T-cell (primary cell): ENCODE data around the gene HIF1A. TPM values are rescaled to one million over a fixed set of nuclear protein-coding genes. Genes with fewer than 3 reads are reported as not detected.

Experiments used
- ATAC-seq, 4 experiments: fragments of 200-7000 bp in 3 of 4; fragments of 150-1000 bp in 1 of 4; cut with Tn5 transposase; replicated peaks in 1 of 4; 1 replicate in 3 of 4; 2 replicates in 1 of 4; pipeline ENCODE4 v1.10.0; 2021; ENCODE audit warnings: moderate library complexity in 3 of 4, mild to moderate bottlenecking in 2 of 4, moderate number of reproducible peaks in 1 of 4
- CTCF ChIA-PET, 2 donors: fragments of 300-600 bp; sonication (Branson Sonifier 250); formaldehyde crosslinking; loops; one replicate each; lab custom pipeline; 2022; ENCODE audit warnings: antibody characterized with exemption in 2 of 2; lab: Charles Lee
- POLR2A ChIA-PET, 2 donors: fragments of 300-600 bp; sonication (Branson Sonifier 250); formaldehyde crosslinking; loops; one replicate each; lab custom pipeline; 2022; ENCODE audit warnings: antibody characterized with exemption in 2 of 2; lab: Charles Lee
- DNase-seq, 35 experiments: peaks; one replicate each; pipeline versions ENCODE4 v3.0.0 to v3.0.0-alpha.2; 2013 to 2023
- H3K27ac ChIP-seq: one replicate; pipeline ENCODE4 v1.5.1; 2013; ENCODE audit warnings: low read length
- H3K27me3 ChIP-seq, 2 experiments: replicated peaks in 1 of 2; 1 replicate in 1 of 2; 2 replicates in 1 of 2; pipeline versions ENCODE4 v1.6.1 to v1.7.0; 2013; ENCODE audit warnings: low read length in 1 of 2, mixed read lengths in 1 of 2; ENCODE audit not compliant: control insufficient read depth in 2 of 2, insufficient read depth in 2 of 2; ENCODE audit errors: extremely low read depth in 1 of 2
- H3K36me3 ChIP-seq, 2 donors: 1 replicate in 1 of 2; 2 replicates in 1 of 2; pipeline versions ENCODE4 v1.6.1 to v1.7.0; 2013; ENCODE audit warnings: low read length in 1 of 2; ENCODE audit not compliant: control insufficient read depth in 2 of 2, insufficient read depth in 1 of 2; ENCODE audit errors: extremely low read depth in 1 of 2
- H3K4me1 ChIP-seq, 2 experiments: 1 replicate in 1 of 2; 2 replicates in 1 of 2; pipeline versions ENCODE4 v1.6.1 to v1.7.0; 2013; ENCODE audit warnings: low read length in 2 of 2, mixed read lengths in 1 of 2; ENCODE audit not compliant: insufficient read depth in 2 of 2, control insufficient read depth in 1 of 2; ENCODE audit errors: extremely low read depth in 1 of 2
- H3K4me3 ChIP-seq, 2 donors: 1 replicate in 1 of 2; 2 replicates in 1 of 2; pipeline versions ENCODE4 v1.5.1 to v1.7.0; 2013; ENCODE audit warnings: mild to moderate bottlenecking in 2 of 2, low read length in 1 of 2, moderate library complexity in 1 of 2; ENCODE audit not compliant: control insufficient read depth in 1 of 2; ENCODE audit errors: extremely low read depth in 1 of 2
- H3K9me3 ChIP-seq: 2 replicates; pipeline ENCODE4 v1.7.0; 2013
- H3K27ac Mint-ChIP-seq, 2 donors: one replicate each; pipeline ENCODE4 v1.8.0; 2020 to 2021; ENCODE audit warnings: mild to moderate bottlenecking in 2 of 2, mixed read lengths in 2 of 2
- H3K27me3 Mint-ChIP-seq, 2 donors: one replicate each; pipeline ENCODE4 v1.8.0; 2021 to 2022; ENCODE audit warnings: mixed read lengths in 2 of 2
- H3K36me3 Mint-ChIP-seq: one replicate; pipeline ENCODE4 v1.8.0; 2021; ENCODE audit warnings: mixed read lengths
- H3K4me1 Mint-ChIP-seq, 3 donors: one replicate each; pipeline ENCODE4 v1.8.0; 2020 to 2022; ENCODE audit warnings: mixed read lengths in 3 of 3, mild to moderate bottlenecking in 1 of 3
- H3K4me3 Mint-ChIP-seq, 3 donors: one replicate each; pipeline ENCODE4 v1.8.0; 2020 to 2022; ENCODE audit warnings: mild to moderate bottlenecking in 3 of 3, mixed read lengths in 3 of 3, moderate library complexity in 3 of 3
- H3K9me3 Mint-ChIP-seq, 3 donors: one replicate each; pipeline ENCODE4 v1.8.0; 2020 to 2022; ENCODE audit warnings: mixed read lengths in 3 of 3
- WGBS: methylation state at CpG from one replicate; pipeline ENCODE4 v1.1.5; 2013; ENCODE audit warnings: missing lambda C conversion rate; ENCODE audit not compliant: insufficient coverage; 5-methylcytosine and 5-hydroxymethylcytosine counted together
- total RNA-seq, 35 experiments: library from RNA in 6 of 35; stranded (reverse) in 6 of 35; fragments of 120-200 nt in 1 of 35; gene quantifications; one replicate each; pipeline versions ENCODE4 v1.2.1 to v1.2.4 and lab custom pipeline; 2013 to 2026

Gene HIF1A
- total RNA-seq, 5 donors from 2014 or later (not counting 1 experiment from before 2014, with no cell fraction given), result 80.2 to 200 (median 87.8) TPM

DNA sequence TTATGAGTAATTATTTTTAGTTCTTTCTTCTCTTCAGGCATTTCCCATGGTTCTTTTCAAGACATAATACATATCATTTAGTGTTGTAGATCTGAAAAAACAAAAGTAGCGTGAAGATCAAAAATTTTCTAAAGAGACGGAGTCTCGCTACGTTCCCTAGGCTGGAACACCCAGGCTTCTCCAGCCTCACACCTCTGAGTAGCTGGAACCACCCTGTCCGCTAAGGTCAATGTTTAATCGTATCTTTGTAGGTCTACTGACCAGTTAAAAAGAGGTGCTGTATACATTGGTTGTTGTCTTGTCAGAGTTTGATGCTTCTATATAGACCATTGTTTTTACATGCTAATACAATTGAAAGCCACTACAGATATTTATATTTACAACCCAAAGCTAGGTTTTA is 1.3 kb upstream of the HIF1A start:
- Histone ChIP-seq H3K9me3 (no peaks in the 10 kb centered on the region), H3K4me1 (peaks cover 17 to 37% of the 10 kb centered on the region in 2 experiments), H3K36me3 (no peaks in the 10 kb centered on the region), H3K4me3 (no peak overlapping the region), H3K27me3 (no peaks in the 10 kb centered on the region), H3K27ac (peak overlapping the region; percentile 80)
- no peaks in the 10 kb centered on the region for H3K27me3 Mint-ChIP-seq
- H3K4me1 Mint-ChIP-seq, result peaks cover 50 to 55% (median 53%) of the 10 kb centered on the region in 3 donors
- ChIA-PET CTCF (interaction anchor here in 1 of 2 donors (1.6 kb wide), 1 partner anchor 23 kb away, joined by 4 read pairs; no protein-coding TSS in a partner anchor), POLR2A (interaction anchor here (0.7 to 1.6 kb wide), 2 partner anchors 19 to 25 kb away, joined by 3 read pairs; no protein-coding TSS in a partner anchor)
- no peak for DNase-seq
- H3K9me3 Mint-ChIP-seq, result peaks cover 0 to 10% (median 0%) of the 10 kb centered on the region in 3 donors
- no peak for ATAC-seq
- no CpG with 5 or more reads among the region's 6 CpGs for WGBS
- H3K27ac Mint-ChIP-seq, result peak overlapping the region; percentile 98 to 99
- H3K36me3 Mint-ChIP-seq, result peaks cover 5% of the 10 kb centered on the region
- peak overlapping the region; percentile 93 to 99 (median 97) for H3K4me3 Mint-ChIP-seq

DNA sequence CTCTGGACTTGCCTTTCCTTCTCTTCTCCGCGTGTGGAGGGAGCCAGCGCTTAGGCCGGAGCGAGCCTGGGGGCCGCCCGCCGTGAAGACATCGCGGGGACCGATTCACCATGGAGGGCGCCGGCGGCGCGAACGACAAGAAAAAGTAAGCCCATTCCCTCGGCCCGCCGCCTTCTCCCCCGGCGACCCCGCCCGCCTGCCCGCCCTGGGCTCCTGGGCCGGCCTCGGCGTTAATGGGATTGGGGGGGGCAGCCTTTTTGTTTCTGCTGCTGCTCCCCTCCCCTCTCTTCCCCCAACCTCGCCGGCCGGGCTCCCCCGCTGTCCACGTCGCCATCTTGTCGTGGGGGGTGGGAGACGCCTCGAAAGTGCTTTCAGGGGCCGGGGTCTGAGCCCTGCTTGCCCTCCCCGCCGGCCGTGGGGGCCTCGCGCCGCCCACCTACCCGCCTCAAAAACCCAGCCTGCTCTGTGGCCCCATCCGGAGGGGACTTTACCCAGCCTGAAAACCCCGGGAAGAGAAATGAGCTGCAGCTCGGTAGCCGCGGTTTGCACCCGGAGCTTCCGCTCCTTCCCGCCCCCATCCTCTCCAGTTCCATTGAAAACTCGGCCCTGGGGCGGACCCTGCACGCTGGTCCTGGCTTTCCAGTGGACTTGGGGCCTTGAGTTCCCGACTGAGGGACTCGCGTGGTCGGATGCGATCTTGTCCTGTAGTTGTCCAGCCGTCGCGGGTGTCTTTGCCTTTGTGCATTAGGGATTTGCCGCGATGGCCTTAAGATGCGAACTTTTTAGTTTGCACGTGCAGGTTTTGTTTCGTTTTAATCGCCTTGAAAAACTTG is 598 bp downstream of the HIF1A start:
- H3K4me1 Mint-ChIP-seq, result peaks cover 64 to 65% (median 65%) of the 10 kb centered on the region in 3 donors
- no peaks in the 10 kb centered on the region for H3K36me3 ChIP-seq
- no peaks in the 10 kb centered on the region for H3K9me3 ChIP-seq
- peaks cover 0 to 1% (median 0%) of the 10 kb centered on the region in 3 donors for H3K9me3 Mint-ChIP-seq
- ATAC-seq (peak in 3 of 4 experiments; percentile 3 to 5 (median 4)), DNase-seq (peak in 34 of 35 experiments; percentile 12 to 63 (median 28))
- peak overlapping the region; percentile 99 for H3K4me3 ChIP-seq
- peak overlapping the region; percentile 93 to 99 (median 97) for H3K4me3 Mint-ChIP-seq
- WGBS, result 0% methylated on average over 44 of the region's 70 CpGs
- peaks cover 19 to 43% of the 10 kb centered on the region in 2 experiments for H3K4me1 ChIP-seq
- H3K27ac ChIP-seq, result peak overlapping the region; percentile 95
- ChIA-PET POLR2A (interaction anchor here (0.7 to 1.7 kb wide), 5 partner anchors 8 to 220 kb away, joined by 3 to 7 read pairs (median 4); partner anchors contain the start of gene SNAPC1 (in 1 of the 2)), CTCF (interaction anchor here in 1 of 2 donors (0.6 to 1.8 kb wide), 3 partner anchors 24 to 223 kb away, joined by 3 to 9 read pairs (median 4); no protein-coding TSS in a partner anchor)
- no peaks in the 10 kb centered on the region for H3K27me3 ChIP-seq
- H3K36me3 Mint-ChIP-seq, result no peaks in the 10 kb centered on the region
- peak overlapping the region; percentile 93 to 97 for H3K27ac Mint-ChIP-seq
- H3K27me3 Mint-ChIP-seq, result no peaks in the 10 kb centered on the region

DNA sequence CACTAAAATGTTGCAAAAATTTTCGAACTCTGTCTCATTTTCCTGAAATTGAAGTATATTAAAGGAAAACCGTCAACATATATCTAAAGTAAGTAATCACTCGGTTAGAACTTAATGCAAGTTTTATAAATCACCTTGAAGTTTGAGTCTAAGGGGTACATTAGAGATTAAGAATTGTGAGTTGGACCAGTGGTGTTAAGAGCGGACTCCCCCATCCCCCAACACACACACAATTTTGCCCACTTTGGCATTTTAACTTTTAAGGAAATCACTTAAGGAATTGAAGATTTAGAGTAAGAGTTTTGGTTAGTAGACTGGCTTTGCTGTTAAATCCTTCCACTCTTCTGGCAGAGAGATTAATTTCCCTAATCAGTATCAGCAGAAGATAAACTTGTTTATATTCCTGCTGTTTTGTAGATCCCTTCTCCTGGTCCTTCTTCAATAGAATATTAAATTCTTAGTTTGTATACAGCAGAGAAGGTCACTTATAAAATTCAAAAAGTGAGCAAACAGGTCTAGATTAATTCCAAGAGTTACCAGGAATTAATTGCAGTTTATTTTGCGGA is 1.5 kb downstream of the HIF1A start:
- no peaks in the 10 kb centered on the region for H3K9me3 Mint-ChIP-seq
- ChIA-PET POLR2A (interaction anchor here (1.3 to 1.8 kb wide), 3 partner anchors 9 to 65 kb away, joined by 3 to 9 read pairs (median 4); partner anchors contain the start of gene SNAPC1 (in 1 of the 2)), CTCF (interaction anchor here (0.5 to 1.0 kb wide), 3 partner anchors 38 to 415 kb away, joined by 3 read pairs; no protein-coding TSS in a partner anchor)
- no peaks in the 10 kb centered on the region for H3K36me3 Mint-ChIP-seq
- H3K27me3 Mint-ChIP-seq, result no peaks in the 10 kb centered on the region
- H3K4me3 Mint-ChIP-seq, result peak overlapping the region; percentile 93 to 99 (median 97)
- H3K4me1 ChIP-seq, result peaks cover 16 to 36% of the 10 kb centered on the region in 2 experiments
- peak overlapping the region; percentile 99 for H3K4me3 ChIP-seq
- no peaks in the 10 kb centered on the region for H3K27me3 ChIP-seq
- H3K9me3 ChIP-seq, result no peaks in the 10 kb centered on the region
- no CpG with 5 or more reads among the region's 5 CpGs for WGBS
- H3K27ac Mint-ChIP-seq, result peak overlapping the region; percentile 92 to 93
- peaks cover 60 to 62% (median 62%) of the 10 kb centered on the region in 3 donors for H3K4me1 Mint-ChIP-seq
- ATAC-seq, result no peak
- no peaks in the 10 kb centered on the region for H3K36me3 ChIP-seq
- DNase-seq, result no peak
- H3K27ac ChIP-seq, result peak overlapping the region; percentile 95

DNA sequence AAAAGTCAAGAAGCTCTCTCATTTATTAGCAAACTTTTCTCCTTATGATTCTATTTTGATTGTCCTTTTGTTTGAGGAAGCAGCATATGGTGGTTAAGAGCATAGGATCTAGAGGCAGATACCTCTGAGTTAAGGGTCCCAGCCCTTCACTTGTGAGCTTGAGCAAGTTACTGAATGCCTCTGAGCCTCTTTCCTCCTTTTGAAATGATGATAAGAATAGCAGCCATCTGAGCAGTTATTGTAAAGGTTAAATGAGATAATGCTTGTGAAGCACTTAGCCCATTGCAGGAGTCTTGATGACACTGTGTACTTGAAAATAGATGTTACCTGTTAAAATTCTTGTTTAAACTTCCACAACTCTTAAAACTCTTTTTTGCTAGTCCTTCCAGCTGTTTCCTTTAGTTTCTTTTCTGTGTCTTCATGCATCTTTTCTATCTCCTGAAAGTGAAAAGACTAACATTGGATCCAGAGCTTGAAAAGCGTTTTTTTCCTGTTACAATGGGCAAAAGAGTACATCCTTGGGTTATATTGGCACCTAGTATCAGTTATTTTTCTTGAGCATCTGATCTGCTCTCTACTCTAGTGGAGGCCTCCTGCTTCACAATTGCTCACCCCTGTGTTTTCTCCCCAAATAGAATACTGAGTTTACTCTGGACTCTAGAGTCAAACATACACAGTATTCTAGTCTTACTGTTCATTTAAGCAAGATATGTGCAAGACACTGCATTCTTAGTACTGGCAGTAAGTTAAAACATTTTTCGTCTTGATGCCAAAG is 3.1 kb downstream of the HIF1A start:
- H3K36me3 Mint-ChIP-seq, result no peaks in the 10 kb centered on the region
- H3K27me3 ChIP-seq, result no peaks in the 10 kb centered on the region
- H3K27ac ChIP-seq, result no peak overlapping the region
- peaks cover 68 to 73% (median 70%) of the 10 kb centered on the region in 3 donors for H3K4me1 Mint-ChIP-seq
- H3K4me3 Mint-ChIP-seq, result peak overlapping the region; percentile 93 to 99 (median 97)
- no peaks in the 10 kb centered on the region for H3K9me3 Mint-ChIP-seq
- H3K9me3 ChIP-seq, result no peaks in the 10 kb centered on the region
- H3K27ac Mint-ChIP-seq, result peak overlapping the region; percentile 79 to 92
- no peaks in the 10 kb centered on the region for H3K27me3 Mint-ChIP-seq
- CTCF ChIA-PET, result interaction anchor here (0.5 to 1.7 kb wide), 8 partner anchors 14 to 359 kb away, joined by 3 to 10 read pairs (median 5); no protein-coding TSS in a partner anchor
- peaks cover 21 to 44% of the 10 kb centered on the region in 2 experiments for H3K4me1 ChIP-seq
- DNase-seq (no peak), ATAC-seq (no peak)
- no peaks in the 10 kb centered on the region for H3K36me3 ChIP-seq
- POLR2A ChIA-PET, result interaction anchor here (0.5 to 1.8 kb wide), 14 partner anchors 8 to 426 kb away, joined by 3 to 19 read pairs (median 4); partner anchors contain the start of gene SNAPC1 (in 1 of the 2)
- H3K4me3 ChIP-seq, result peak overlapping the region; percentile 8 to 38
- 29% methylated on average over 1 of the region's 2 CpGs for WGBS

DNA sequence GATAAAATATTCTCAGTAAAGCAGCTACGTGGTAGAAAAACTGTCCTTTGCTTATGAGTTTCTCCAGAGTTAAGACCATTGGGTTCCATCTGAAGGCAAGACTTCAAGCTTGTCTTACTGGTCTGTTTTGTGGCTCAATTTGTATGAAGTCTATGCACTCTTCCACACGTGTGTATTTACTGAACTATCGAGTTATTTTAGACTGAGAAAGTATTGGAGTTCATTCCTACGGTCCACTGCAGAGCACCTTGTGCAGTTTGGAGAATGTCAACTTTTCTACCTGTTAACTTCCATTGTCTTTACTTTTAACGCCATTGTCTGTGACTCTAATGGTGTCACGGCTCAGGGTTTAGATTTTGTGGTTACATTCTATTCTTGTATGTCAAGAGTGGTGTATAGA is 3.7 kb downstream of the HIF1A start:
- Mint-ChIP-seq H3K9me3 (no peaks in the 10 kb centered on the region), H3K27me3 (no peaks in the 10 kb centered on the region), H3K36me3 (no peaks in the 10 kb centered on the region), H3K27ac (peak overlapping the region; percentile 79 to 92), H3K4me1 (peaks cover 73 to 78% (median 74%) of the 10 kb centered on the region in 3 donors), H3K4me3 (peak overlapping the region; percentile 93 to 99 (median 97))
- DNase-seq (no peak), ATAC-seq (no peak)
- Histone ChIP-seq H3K27me3 (no peaks in the 10 kb centered on the region), H3K27ac (no peak overlapping the region), H3K36me3 (no peaks in the 10 kb centered on the region), H3K4me3 (peak overlapping the region; percentile 8 to 29), H3K4me1 (peaks cover 21 to 48% of the 10 kb centered on the region in 2 experiments), H3K9me3 (no peaks in the 10 kb centered on the region)
- WGBS, result 14% methylated on average over 3 of the region's 6 CpGs
- ChIA-PET CTCF (interaction anchor here in 1 of 2 donors (1.5 to 1.7 kb wide), 2 partner anchors 13 to 31 kb away, joined by 5 read pairs; no protein-coding TSS in a partner anchor), POLR2A (interaction anchor here (0.5 to 1.7 kb wide), 5 partner anchors 12 to 427 kb away, joined by 3 to 19 read pairs (median 4); no protein-coding TSS in a partner anchor)
